ENCODE results near the gene EFNA3.

EFNA3 gene

DNA sequence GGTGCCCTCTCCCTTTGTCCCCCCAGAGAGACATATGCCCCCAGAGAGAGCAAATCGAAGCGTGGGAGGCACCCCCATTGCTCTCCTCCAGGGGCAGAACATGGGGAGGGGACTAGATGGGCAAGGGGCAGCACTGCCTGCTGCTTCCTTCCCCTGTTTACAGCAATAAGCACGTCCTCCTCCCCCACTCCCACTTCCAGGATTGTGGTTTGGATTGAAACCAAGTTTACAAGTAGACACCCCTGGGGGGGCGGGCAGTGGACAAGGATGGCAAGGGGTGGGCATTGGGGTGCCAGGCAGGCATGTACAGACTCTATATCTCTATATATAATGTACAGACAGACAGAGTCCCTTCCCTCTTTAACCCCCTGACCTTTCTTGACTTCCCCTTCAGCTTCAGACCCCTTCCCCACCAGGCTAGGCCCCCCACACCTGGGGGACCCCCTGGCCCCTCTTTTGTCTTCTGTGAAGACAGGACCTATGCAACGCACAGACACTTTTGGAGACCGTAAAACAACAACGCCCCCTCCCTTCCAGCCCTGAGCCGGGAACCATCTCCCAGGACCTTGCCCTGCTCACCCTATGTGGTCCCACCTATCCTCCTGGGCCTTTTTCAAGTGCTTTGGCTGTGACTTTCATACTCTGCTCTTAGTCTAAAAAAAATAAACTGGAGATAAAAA, 8.4 kb downstream of the EFNA3 start:
- peak overlapping the region in 1 of 2 donors; percentile 49 for H3K4me3 Mint-ChIP-seq
- peaks cover 21 to 33% of the 10 kb centered on the region in 2 donors for H3K27me3 Mint-ChIP-seq
- no peaks in the 10 kb centered on the region for H3K9me3 Mint-ChIP-seq
- H3K4me1 Mint-ChIP-seq (ENCODE audit: low read depth in 2 of 2): peaks cover 25 to 31% of the 10 kb centered on the region in 2 donors
- H3K27ac Mint-ChIP-seq: peak overlapping the region in 1 of 2 donors; percentile 94
- H3K36me3 Mint-ChIP-seq (ENCODE audit: insufficient read depth): peaks cover 20% of the 10 kb centered on the region
- no peak for ATAC-seq (replicated peaks)
- no peak for DNase-seq

DNA sequence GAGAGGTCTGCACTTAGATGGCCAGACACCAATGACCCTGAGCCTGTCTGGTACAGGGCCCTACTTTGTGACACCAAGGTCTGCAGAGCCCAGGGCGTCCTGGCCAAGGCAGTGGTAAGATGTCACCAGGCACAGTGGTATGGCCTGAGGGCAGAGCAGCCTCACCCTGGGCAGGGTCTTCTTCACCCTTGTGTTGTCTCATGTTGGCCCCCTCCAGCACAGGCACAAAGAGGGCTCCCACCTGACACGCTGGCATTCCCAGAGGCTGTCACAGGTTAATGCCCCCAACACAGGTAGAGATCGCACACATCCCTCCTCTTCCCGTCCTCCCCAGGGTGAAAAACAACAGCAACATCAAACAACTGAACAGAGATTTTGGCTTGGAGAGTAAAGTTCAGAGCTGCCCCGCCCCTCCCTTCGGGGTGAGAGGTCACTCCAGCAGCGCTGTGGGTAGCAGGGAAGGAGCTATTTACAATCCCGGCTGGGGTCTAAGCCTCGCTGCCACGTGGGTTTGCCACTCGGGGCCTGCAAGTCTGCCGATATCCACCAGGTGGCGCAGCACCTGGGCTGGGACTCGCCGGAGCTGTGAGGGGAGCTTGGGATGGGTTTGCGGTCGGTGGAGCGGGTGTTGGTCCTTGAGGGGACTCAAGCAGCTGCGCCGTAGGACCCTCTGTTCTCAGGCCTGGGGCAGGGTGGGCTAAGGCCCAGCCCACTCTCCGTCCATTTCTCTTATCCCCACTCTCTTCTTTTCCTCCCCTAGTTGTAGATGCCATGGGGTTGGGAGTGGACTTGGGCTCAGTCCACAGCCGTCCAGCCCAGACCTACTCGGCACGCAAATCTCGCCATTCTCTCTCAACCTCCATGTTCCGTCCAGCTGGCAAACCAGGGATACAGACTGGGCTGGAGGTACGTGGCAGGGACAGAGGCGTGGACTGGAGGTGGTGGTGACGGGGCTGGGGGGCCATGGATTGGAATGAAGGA, 12.7 kb downstream of the EFNA3 start:
- H3K4me1 Mint-ChIP-seq (ENCODE audit: low read depth in 2 of 2): peaks cover 1 to 3% of the 10 kb centered on the region in 2 donors
- ATAC-seq (replicated peaks) (peak; percentile 80), DNase-seq (peak; percentile 76 to 80 (median 77))
- no peaks in the 10 kb centered on the region for H3K9me3 Mint-ChIP-seq
- H3K4me3 Mint-ChIP-seq: no peak overlapping the region
- H3K27ac Mint-ChIP-seq: no peak overlapping the region
- peaks cover 13 to 25% of the 10 kb centered on the region in 2 donors for H3K27me3 Mint-ChIP-seq
- H3K36me3 Mint-ChIP-seq (ENCODE audit: insufficient read depth): peaks cover 6% of the 10 kb centered on the region

DNA sequence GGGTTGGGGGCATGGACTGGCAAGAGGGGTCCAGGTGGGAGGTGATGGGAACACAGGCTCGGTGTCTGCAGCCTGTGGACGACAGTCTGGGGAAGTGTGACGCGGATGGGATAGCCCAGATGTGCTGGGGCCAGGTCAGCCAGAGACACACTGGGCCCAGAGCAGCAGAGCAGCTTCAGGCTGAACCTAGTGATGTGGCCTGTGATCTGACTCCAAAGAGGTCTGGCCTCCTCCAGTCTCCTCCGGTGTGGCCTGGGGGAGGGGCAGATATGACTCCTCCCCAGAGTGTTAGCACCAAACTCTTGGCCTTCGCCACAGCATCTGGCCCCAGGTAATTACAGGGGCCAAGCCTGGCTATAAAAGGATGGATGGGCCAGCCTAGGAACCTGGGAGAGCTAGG, 13.5 kb downstream of the EFNA3 start:
- DNase-seq (no peak), ATAC-seq (replicated peaks) (no peak)
- Mint-ChIP-seq H3K27ac (no peak overlapping the region), H3K4me3 (no peak overlapping the region), H3K9me3 (no peaks in the 10 kb centered on the region), H3K4me1 (ENCODE audit: low read depth in 2 of 2) (peaks cover 0 to 3% of the 10 kb centered on the region in 2 donors), H3K36me3 (ENCODE audit: insufficient read depth) (peaks cover 4% of the 10 kb centered on the region), H3K27me3 (peaks cover 13 to 31% of the 10 kb centered on the region in 2 donors)

DNA sequence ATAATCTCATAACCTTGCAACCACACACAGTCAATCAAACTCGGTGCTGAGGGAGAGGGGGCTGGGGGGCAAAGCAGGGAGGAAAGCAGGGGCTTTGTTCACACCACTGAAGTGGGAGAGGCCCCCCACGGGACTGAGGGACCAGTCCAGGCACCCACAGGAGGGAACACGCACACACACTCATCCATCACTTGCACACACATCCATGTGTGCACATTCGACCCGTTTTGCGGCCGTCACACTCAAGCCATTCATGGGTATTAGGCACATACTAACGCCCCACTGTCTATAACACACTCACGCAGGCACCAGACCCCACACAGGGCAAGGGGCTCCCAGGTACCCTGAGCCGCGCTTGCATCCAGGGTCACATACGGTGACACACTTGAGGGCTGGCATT, 14.0 kb downstream of the EFNA3 start:
- no peak overlapping the region for H3K4me3 Mint-ChIP-seq
- H3K27me3 Mint-ChIP-seq: peaks cover 13 to 31% of the 10 kb centered on the region in 2 donors
- H3K27ac Mint-ChIP-seq: no peak overlapping the region
- ATAC-seq (replicated peaks) (no peak), DNase-seq (no peak)
- H3K9me3 Mint-ChIP-seq: no peaks in the 10 kb centered on the region
- H3K36me3 Mint-ChIP-seq (ENCODE audit: insufficient read depth): peaks cover 4% of the 10 kb centered on the region
- peaks cover 0 to 3% of the 10 kb centered on the region in 2 donors for H3K4me1 Mint-ChIP-seq (ENCODE audit: low read depth in 2 of 2)

DNA sequence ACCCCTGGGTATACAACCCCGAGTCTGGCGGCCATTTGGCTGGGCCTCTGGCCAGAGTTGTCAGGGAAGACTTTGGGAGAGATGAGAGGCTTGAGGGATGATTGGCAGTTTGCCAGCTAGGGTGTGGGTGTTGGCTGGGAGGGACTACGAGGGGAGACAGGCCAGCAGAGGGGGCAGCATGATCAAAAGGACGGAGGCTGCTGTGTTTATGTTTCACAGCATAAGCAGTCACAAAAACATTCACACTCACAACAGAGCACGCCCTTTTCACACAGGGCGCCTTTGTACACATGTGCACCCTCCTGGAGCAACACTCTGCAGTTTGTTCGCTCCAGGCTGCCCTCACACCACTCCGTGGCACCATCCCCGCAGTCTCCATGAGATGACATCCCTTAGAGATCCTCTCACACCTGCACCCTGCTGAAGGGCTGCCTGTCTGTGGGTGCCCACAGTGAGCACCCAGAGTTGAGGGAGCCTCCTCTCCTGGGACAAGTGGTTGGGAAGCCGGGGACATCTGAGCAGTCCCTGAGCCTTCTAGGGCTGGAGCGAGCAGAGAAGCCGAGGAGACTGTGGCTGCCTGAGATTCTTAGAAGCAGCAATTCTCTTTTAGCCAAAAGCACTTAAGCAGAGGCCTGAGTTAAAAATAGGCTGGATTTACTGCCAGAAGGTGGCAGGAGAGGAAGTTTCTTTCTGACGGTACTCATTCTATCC, 15.4 kb downstream of the EFNA3 start:
- Mint-ChIP-seq H3K27me3 (peaks cover 13 to 31% of the 10 kb centered on the region in 2 donors), H3K9me3 (no peaks in the 10 kb centered on the region), H3K36me3 (ENCODE audit: insufficient read depth) (peaks cover 4% of the 10 kb centered on the region), H3K27ac (no peak overlapping the region), H3K4me3 (no peak overlapping the region), H3K4me1 (ENCODE audit: low read depth in 2 of 2) (peaks cover 0 to 3% of the 10 kb centered on the region in 2 donors)
- peak; percentile 31 for ATAC-seq (replicated peaks)
- DNase-seq: no peak

DNA sequence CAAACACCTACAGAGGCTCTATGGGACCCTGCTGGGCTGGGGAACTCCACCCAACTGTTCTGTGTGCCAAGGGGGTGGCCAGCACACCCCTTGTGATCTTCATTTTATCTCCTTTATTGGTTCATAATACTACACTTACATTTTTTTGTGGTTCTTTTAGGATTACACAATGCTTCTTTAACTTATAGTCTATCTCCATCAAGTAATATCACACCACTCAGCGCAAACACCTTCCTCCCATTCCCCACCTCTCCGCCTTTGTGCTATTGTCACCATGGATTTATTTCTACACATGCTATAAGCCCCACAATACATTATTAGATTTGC, 15.9 kb downstream of the EFNA3 start:
- H3K9me3 Mint-ChIP-seq: no peaks in the 10 kb centered on the region
- H3K27ac Mint-ChIP-seq: no peak overlapping the region
- H3K36me3 Mint-ChIP-seq (ENCODE audit: insufficient read depth): peaks cover 4% of the 10 kb centered on the region
- DNase-seq (no peak), ATAC-seq (replicated peaks) (no peak)
- no peak overlapping the region for H3K4me3 Mint-ChIP-seq
- H3K4me1 Mint-ChIP-seq (ENCODE audit: low read depth in 2 of 2): peaks cover 0 to 3% of the 10 kb centered on the region in 2 donors
- peaks cover 13 to 31% of the 10 kb centered on the region in 2 donors for H3K27me3 Mint-ChIP-seq

DNA sequence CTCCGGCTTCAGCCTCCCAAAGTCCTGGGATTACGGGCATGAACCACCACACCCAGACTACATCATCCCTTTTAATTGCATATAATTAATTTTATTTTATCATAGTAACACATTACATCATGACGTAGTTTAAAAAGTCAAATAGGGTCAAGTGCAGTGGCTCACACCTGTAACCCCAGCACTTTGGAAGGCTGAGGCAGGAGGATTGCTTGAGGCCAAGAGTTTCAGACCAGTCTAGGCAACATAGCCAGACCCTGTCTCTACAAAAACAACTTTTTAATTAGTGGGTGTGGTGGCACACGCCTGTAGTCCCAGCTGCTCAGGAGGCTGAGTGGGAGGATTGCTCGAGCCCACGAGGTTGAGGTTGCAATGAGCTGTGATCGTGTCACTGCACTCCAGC, 20.7 kb downstream of the EFNA3 start:
- no peak overlapping the region for H3K27ac Mint-ChIP-seq

DNA sequence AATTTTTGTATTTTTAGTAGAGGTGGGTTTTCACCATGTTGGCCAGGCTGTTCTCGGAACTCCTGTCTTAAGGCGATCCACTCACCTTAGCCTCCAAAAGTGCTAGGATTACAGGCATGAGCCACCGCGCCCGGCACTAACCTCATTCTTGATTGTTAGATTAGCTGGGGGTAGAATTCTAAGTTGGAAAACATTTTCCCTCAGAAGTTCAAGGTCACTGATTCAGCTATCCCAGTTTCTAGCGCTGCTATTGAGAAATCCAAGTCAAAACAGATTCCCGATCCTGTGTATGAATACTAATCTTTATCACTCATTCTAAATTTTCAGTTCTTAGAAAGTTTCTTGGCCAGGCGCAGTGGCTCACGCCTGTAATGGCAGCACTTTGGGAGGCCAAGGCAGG, 24.7 kb downstream of the EFNA3 start:
- H3K27me3 Mint-ChIP-seq: peaks cover 9 to 10% of the 10 kb centered on the region in 2 donors
- DNase-seq: no peak
- H3K4me3 Mint-ChIP-seq: no peak overlapping the region
- no peak for ATAC-seq (replicated peaks)
- H3K9me3 Mint-ChIP-seq: no peaks in the 10 kb centered on the region
- H3K4me1 Mint-ChIP-seq (ENCODE audit: low read depth in 2 of 2): no peaks in the 10 kb centered on the region
- H3K36me3 Mint-ChIP-seq (ENCODE audit: insufficient read depth): peaks cover 3% of the 10 kb centered on the region
- no peak overlapping the region for H3K27ac Mint-ChIP-seq

More for the DNA sequence above, 20.7 kb downstream of the EFNA3 start:
- DNase-seq (no peak), ATAC-seq (replicated peaks) (no peak)
- H3K36me3 Mint-ChIP-seq (ENCODE audit: insufficient read depth): no peaks in the 10 kb centered on the region
- no peaks in the 10 kb centered on the region for H3K4me1 Mint-ChIP-seq (ENCODE audit: low read depth in 2 of 2)
- H3K9me3 Mint-ChIP-seq: no peaks in the 10 kb centered on the region
- H3K27me3 Mint-ChIP-seq: peaks cover 13 to 25% of the 10 kb centered on the region in 2 donors
- no peak overlapping the region for H3K4me3 Mint-ChIP-seq

DNA sequence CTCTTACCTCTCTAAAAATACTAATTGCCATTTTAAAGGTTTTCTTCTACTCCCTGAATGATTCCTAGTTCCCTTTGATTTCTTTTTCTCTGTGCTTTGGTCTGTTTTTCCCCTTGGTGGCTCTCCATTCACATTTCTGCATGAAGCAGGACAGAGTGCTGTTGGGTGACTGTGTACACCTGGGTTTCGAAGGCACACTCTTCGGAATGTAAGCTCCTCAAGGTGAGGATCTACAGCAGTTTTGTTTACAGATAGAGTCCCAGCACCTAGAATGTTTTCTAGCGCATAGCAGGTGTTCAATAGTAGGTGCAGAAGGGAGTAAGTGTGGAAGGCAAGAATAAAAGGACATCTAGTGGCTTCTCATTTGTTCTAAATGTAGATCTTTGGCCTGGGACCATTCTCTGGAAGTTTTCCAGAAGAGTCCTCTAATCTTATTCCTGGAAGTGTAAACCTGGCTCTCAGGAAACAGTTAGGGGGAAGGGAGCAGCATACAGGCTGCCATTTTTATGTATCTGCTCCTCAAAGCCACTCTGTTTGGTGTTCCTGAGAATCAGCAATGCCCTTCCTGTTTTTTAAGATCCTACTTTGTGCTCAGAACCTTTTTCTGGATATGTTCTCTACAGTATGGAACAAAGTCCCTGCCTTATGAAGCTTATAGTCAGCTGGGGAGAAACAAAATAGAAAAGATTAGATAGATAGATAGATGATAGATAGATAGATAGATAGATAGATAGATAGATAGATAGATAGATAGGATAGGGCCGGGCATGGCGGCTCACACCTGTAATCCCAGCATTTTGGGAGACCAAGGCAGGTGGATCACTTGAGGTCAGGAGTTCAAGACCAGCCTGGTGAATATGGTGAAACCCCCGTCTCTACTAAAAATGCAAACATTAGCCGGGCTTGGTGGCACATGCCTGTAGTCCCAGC, 26.2 kb downstream of the EFNA3 start:
- Mint-ChIP-seq H3K9me3 (no peaks in the 10 kb centered on the region), H3K4me1 (ENCODE audit: low read depth in 2 of 2) (no peaks in the 10 kb centered on the region), H3K36me3 (ENCODE audit: insufficient read depth) (peaks cover 3% of the 10 kb centered on the region), H3K27me3 (peaks cover 10 to 13% of the 10 kb centered on the region in 2 donors), H3K27ac (no peak overlapping the region), H3K4me3 (no peak overlapping the region)
- ATAC-seq (replicated peaks): no peak
- no peak for DNase-seq

DNA sequence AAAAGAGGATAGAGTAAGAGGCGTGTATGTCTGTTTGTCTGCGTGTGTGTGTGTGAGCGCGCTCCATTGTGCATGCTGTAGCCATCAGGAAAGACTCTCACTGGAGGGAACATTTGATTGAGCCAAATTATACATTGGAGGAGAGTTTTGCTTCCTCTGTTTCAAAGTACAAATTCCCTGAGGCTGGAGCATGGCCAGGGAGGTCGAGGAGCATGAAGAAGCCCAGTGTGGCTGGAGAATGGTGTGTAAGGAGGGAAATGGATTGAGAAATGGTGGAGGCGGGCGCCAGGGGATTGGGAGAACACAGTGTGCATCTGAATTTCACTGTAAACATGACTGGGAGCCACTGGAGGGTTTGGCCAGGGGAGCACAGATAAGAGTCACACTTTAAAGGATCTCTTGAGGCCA, 27.0 kb downstream of the EFNA3 start:
- H3K27ac Mint-ChIP-seq: peak overlapping the region in 1 of 2 donors; percentile 6
- DNase-seq (no peak), ATAC-seq (replicated peaks) (no peak)
- no peak overlapping the region for H3K4me3 Mint-ChIP-seq
- H3K4me1 Mint-ChIP-seq (ENCODE audit: low read depth in 2 of 2): no peaks in the 10 kb centered on the region
- peaks cover 3% of the 10 kb centered on the region for H3K36me3 Mint-ChIP-seq (ENCODE audit: insufficient read depth)
- H3K27me3 Mint-ChIP-seq: peaks cover 10 to 13% of the 10 kb centered on the region in 2 donors
- H3K9me3 Mint-ChIP-seq: no peaks in the 10 kb centered on the region

DNA sequence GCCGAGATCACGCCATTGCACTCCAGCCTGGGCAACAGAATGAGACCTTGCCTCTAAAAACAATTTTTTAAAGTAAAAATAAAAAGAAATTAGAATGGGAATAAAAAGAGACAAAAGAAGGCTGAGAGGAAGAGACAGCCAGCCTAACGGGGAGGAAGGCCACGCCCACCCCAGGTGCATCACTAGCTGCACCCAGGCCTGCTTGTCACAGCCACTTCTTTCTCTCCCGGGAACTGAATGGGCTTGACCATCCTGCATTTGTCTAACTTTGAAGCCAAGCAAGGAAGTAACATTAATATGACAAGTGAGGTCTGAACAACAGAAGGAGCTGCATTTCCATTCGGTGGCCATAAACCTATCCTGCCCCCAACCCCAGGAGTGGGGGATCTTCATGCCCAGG, 28.2 kb downstream of the EFNA3 start:
- peaks cover 3% of the 10 kb centered on the region for H3K36me3 Mint-ChIP-seq (ENCODE audit: insufficient read depth)
- ATAC-seq (replicated peaks) (no peak), DNase-seq (no peak)
- no peak overlapping the region for H3K4me3 Mint-ChIP-seq
- no peaks in the 10 kb centered on the region for H3K4me1 Mint-ChIP-seq (ENCODE audit: low read depth in 2 of 2)
- H3K9me3 Mint-ChIP-seq: no peaks in the 10 kb centered on the region
- peaks cover 13 to 18% of the 10 kb centered on the region in 2 donors for H3K27me3 Mint-ChIP-seq
- H3K27ac Mint-ChIP-seq: no peak overlapping the region

DNA sequence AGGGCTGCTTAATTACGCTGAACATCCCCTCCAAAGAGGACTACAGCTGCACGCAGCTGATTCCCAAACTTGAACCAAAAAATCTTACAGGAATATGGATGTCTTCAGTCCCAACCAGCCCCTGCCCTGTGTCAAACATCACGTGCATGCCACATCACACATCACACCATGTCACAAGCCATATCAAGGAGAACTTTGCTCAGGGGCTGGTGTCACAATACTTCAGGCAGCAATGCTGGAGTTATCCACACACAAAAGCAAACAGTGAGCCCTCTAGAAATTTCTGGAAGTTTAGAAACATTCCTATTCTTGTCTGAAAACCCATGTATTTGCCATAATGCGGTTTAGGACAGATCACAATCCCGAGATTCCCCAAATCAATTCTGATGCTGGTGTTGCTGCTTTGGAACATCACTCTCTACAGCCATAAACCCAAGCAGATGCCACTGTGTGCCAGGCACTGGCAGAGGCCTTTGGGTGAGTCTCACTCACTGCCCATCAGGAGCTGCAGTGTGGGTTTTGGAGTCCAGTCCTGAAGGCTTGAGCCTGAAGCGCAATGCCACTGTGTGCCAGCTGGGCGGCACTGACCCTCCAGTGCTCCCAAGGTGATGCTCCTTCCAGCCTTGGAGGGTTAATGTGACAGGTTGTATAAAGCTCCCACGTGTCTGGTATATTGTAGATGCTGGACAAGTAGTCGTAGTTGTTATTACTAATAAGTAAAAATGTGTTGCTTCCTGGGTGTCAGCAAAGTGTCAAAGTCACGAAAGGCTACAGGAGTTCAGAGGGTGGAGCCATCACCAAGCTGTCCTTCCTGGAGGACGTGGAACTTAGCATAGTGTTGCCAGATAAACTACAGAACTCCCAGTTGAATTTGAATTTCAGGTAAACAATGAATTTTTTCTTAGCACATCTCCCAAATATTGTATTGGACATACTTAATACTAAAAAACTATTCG, 28.9 kb downstream of the EFNA3 start:
- Mint-ChIP-seq H3K4me3 (no peak overlapping the region), H3K36me3 (ENCODE audit: insufficient read depth) (peaks cover 3% of the 10 kb centered on the region), H3K4me1 (ENCODE audit: low read depth in 2 of 2) (no peaks in the 10 kb centered on the region), H3K27ac (no peak overlapping the region), H3K9me3 (no peaks in the 10 kb centered on the region), H3K27me3 (peaks cover 13 to 22% of the 10 kb centered on the region in 2 donors)
- DNase-seq: no peak
- ATAC-seq (replicated peaks): no peak
